ENCODE results near the gene DLGAP4. TPM values are rescaled to one million over a fixed set of nuclear protein-coding genes. Genes with fewer than 3 reads are reported as not detected.

Gene DLGAP4
- total RNA-seq, 2 experiments from 2014 or later: 11.5 to 13.1 TPM

- no peaks in the 10 kb centered on the region for H3K9me3 Mint-ChIP-seq
- POLR2A ChIA-PET: no interaction called here
- CTCF ChIA-PET: no interaction called here
- peaks cover 28% of the 10 kb centered on the region for H3K27me3 Mint-ChIP-seq
- no peaks in the 10 kb centered on the region for H3K36me3 Mint-ChIP-seq (ENCODE audit: low read depth)
- no peak overlapping the region for H3K27ac Mint-ChIP-seq
- no peaks in the 10 kb centered on the region for H3K4me1 Mint-ChIP-seq (ENCODE audit: low read depth)
- DNase-seq: no peak
- intact Hi-C loops (cut with micrococcal nuclease): no loop called here
- no peak overlapping the region for H3K4me3 Mint-ChIP-seq
- ATAC-seq: no peak
- TF ChIP-seq CTCF (IDR thresholded peaks at IDR 0.05): no peak
Observed at GRCh38 chr20:36333841-36334240, 27.7 kb downstream of the DLGAP4 start.

- peaks cover 30% of the 10 kb centered on the region for H3K27me3 Mint-ChIP-seq
- no peak overlapping the region for H3K27ac Mint-ChIP-seq
- DNase-seq (no peak), ATAC-seq (no peak)
- H3K4me3 Mint-ChIP-seq: no peak overlapping the region
- no peaks in the 10 kb centered on the region for H3K9me3 Mint-ChIP-seq
- POLR2A ChIA-PET: no interaction called here
- TF ChIP-seq CTCF (IDR thresholded peaks at IDR 0.05): no peak
- H3K36me3 Mint-ChIP-seq (ENCODE audit: low read depth): no peaks in the 10 kb centered on the region
- CTCF ChIA-PET: no interaction called here
- intact Hi-C loops (cut with micrococcal nuclease): no loop called here
- H3K4me1 Mint-ChIP-seq (ENCODE audit: low read depth): peaks cover 2% of the 10 kb centered on the region
Observed at GRCh38 chr20:36334281-36335205, 28.4 kb downstream of the DLGAP4 start.

GRCh38 chr20:36335206-36335870 is 29.2 kb downstream of the DLGAP4 start:
- no peak for TF ChIP-seq CTCF (IDR thresholded peaks at IDR 0.05)
- Mint-ChIP-seq H3K27me3 (peaks cover 32% of the 10 kb centered on the region), H3K4me1 (ENCODE audit: low read depth) (peaks cover 9% of the 10 kb centered on the region), H3K4me3 (no peak overlapping the region), H3K36me3 (ENCODE audit: low read depth) (no peaks in the 10 kb centered on the region), H3K9me3 (no peaks in the 10 kb centered on the region), H3K27ac (no peak overlapping the region)
- ChIA-PET CTCF (no interaction called here), POLR2A (no interaction called here)
- intact Hi-C loops (cut with micrococcal nuclease): no loop called here
- ATAC-seq: no peak
- DNase-seq: no peak

GRCh38 chr20:36336204-36336603 is 30.1 kb downstream of the DLGAP4 start:
- ATAC-seq (no peak), DNase-seq (no peak)
- Mint-ChIP-seq H3K9me3 (no peaks in the 10 kb centered on the region), H3K27me3 (peaks cover 34% of the 10 kb centered on the region), H3K4me3 (no peak overlapping the region), H3K4me1 (ENCODE audit: low read depth) (peaks cover 11% of the 10 kb centered on the region), H3K36me3 (ENCODE audit: low read depth) (no peaks in the 10 kb centered on the region), H3K27ac (no peak overlapping the region)
- ChIA-PET CTCF (no interaction called here), POLR2A (no interaction called here)
- no peak for TF ChIP-seq CTCF (IDR thresholded peaks at IDR 0.05)
- intact Hi-C loops (cut with micrococcal nuclease): no loop called here
